A549 (cell line): ENCODE results near the gene ENAH. TPM values are rescaled to one million over a fixed set of nuclear protein-coding genes. Genes with fewer than 3 reads are reported as not detected.

Source experiments
- ATAC-seq, 2 experiments: fragments of 200-7000 bp in 1 of 2; fragments of >200 bp in 1 of 2; cut with Nextera tagmentation in 1 of 2; cut with Tn5 transposase in 1 of 2; 3 replicates each; pipeline versions ENCODE4 v1.8.0 to v1.9.1; 2018 to 2020; ENCODE audit warnings: mild to moderate bottlenecking in 1 of 2, moderate library complexity in 1 of 2
- CTCF ChIA-PET: fragments of 300-600 bp; sonication (Branson Sonifier 250); formaldehyde crosslinking; extraction: SDS; loops from one replicate; lab custom pipeline; 2021; ENCODE audit warnings: antibody characterized with exemption, inconsistent platforms; lab: Yijun Ruan, JAX
- POLR2A ChIA-PET: fragments of 350-600 bp; formaldehyde crosslinking; extraction: SDS; loops from one replicate; lab custom pipeline; 2021; ENCODE audit warnings: antibody characterized with exemption, inconsistent platforms; lab: Yijun Ruan, JAX
- DNase-seq, 2 experiments: peaks; one replicate each; pipeline versions ENCODE4 v3.0.0 to v3.0.0-alpha.2; 2011 to 2016; ENCODE audit warnings: low read depth in 1 of 2, low spot score in 1 of 2
- FAIRE-seq: peaks from 2 replicates; lab custom pipeline; 2011; peaks lifted over from hg19 to GRCh38; lab: Jason Lieb, UNC
- H3K27ac ChIP-seq, 2 experiments: fragments of >200 bp; sonication (Bioruptor Twin); formaldehyde crosslinking; 3 replicates each; pipeline ENCODE4 v1.5.1; 2016 to 2017
- H3K4me1 ChIP-seq: fragments of >200 bp; sonication (Bioruptor Twin); formaldehyde crosslinking; 3 replicates; pipeline ENCODE4 v1.6.1; 2016
- H3K4me2 ChIP-seq: fragments of >200 bp; sonication (Bioruptor Twin); formaldehyde crosslinking; 3 replicates; pipeline ENCODE4 v1.6.1; 2016
- H3K4me3 ChIP-seq: fragments of >200 bp; sonication (Bioruptor Twin); formaldehyde crosslinking; 3 replicates; pipeline ENCODE4 v1.5.1; 2016
- H3K9me3 ChIP-seq: fragments of >200 bp; sonication (Bioruptor Twin); formaldehyde crosslinking; 3 replicates; pipeline ENCODE4 v1.6.1; 2016
- CBX8 ChIP-seq: fragments of 200-600 bp; sonication (generic); IDR thresholded peaks from 2 replicates; pipeline ENCODE4 v1.6.1; 2016
- CHD2 ChIP-seq: fragments of 150-350 bp; IDR thresholded peaks from 2 replicates; pipeline ENCODE4 v1.6.1; 2014; ENCODE audit warnings: low read length; ENCODE audit not compliant: partially characterized antibody
- CHD4 ChIP-seq: fragments of 200-600 bp; sonication (generic); IDR thresholded peaks from 2 replicates; pipeline ENCODE4 v1.6.1; 2016; ENCODE audit warnings: antibody characterized with exemption, mild to moderate bottlenecking, borderline replicate concordance
- EHMT2 ChIP-seq: fragments of 200-600 bp; sonication (generic); IDR thresholded peaks from 2 replicates; pipeline ENCODE4 v1.6.1; 2016; ENCODE audit warnings: antibody characterized with exemption, low read depth, mild to moderate bottlenecking, moderate library complexity
- GATA3 ChIP-seq: IDR thresholded peaks from 2 replicates; pipeline ENCODE4 v1.6.1; 2012; ENCODE audit warnings: borderline replicate concordance
- HMGXB4 ChIP-seq: fragments of 250-450 bp; sonication (Bioruptor Pico); IDR thresholded peaks from 2 replicates; pipeline ENCODE4 v1.5.0; 2021; ENCODE audit warnings: mild to moderate bottlenecking, moderate library complexity, borderline replicate concordance
- HOXB13 ChIP-seq: fragments of 250-450 bp; sonication (Bioruptor Pico); IDR thresholded peaks from 2 replicates; pipeline ENCODE4 v1.5.0; 2020; ENCODE audit warnings: low read depth, mild to moderate bottlenecking, moderate library complexity
- JUN ChIP-seq, 2 experiments: fragments of >200 bp; sonication (Bioruptor Twin); formaldehyde crosslinking; IDR thresholded peaks; 2 replicates in 1 of 2; 3 replicates in 1 of 2; pipeline ENCODE4 v1.6.1; 2016 to 2017
- JUNB ChIP-seq: fragments of >200 bp; sonication (Bioruptor Twin); formaldehyde crosslinking; IDR thresholded peaks from 2 replicates; pipeline ENCODE4 v1.6.1; 2016
- KDM5A ChIP-seq: fragments of 200-600 bp; sonication (generic); IDR thresholded peaks from 2 replicates; pipeline ENCODE4 v1.6.1; 2016; ENCODE audit warnings: antibody characterized with exemption, mild to moderate bottlenecking
- NPAS2 ChIP-seq: fragments of 250-450 bp; sonication (Bioruptor Pico); IDR thresholded peaks from 2 replicates; pipeline ENCODE4 v1.8.0; 2022; ENCODE audit warnings: mild to moderate bottlenecking, moderate library complexity, borderline replicate concordance
- PHF8 ChIP-seq: fragments of 200-600 bp; sonication (generic); IDR thresholded peaks from 2 replicates; pipeline ENCODE4 v1.6.1; 2016; ENCODE audit warnings: low read depth, mild to moderate bottlenecking, antibody characterized with exemption, moderate library complexity, borderline replicate concordance
- RAD21 ChIP-seq, 2 experiments: fragments of >200 bp in 1 of 2; sonication (Bioruptor Twin) in 1 of 2; formaldehyde crosslinking in 1 of 2; IDR thresholded peaks in 1 of 2; conservative IDR thresholded peaks in 1 of 2; 2 replicates in 1 of 2; 3 replicates in 1 of 2; pipeline ENCODE4 v1.6.1; 2012 to 2018; ENCODE audit warnings: inconsistent platforms in 1 of 2
- RARB ChIP-seq: fragments of 250-450 bp; sonication (Bioruptor Pico); IDR thresholded peaks from 2 replicates; pipeline ENCODE4 v1.8.0; 2021; ENCODE audit warnings: mild to moderate bottlenecking, moderate library complexity
- RCOR1 ChIP-seq: fragments of 150-350 bp; IDR thresholded peaks from 2 replicates; pipeline ENCODE4 v1.6.1; 2014; ENCODE audit warnings: antibody characterized with exemption, low read length, low read depth
- ZC3H11A ChIP-seq: fragments of 450-650 bp; IDR thresholded peaks from 2 replicates; pipeline ENCODE4 v1.6.1; 2014; ENCODE audit warnings: antibody characterized with exemption, mild to moderate bottlenecking
- ZNF302 ChIP-seq: fragments of 250-450 bp; sonication (Bioruptor Pico); IDR thresholded peaks from 2 replicates; pipeline ENCODE4 v1.9.0; 2021; ENCODE audit warnings: inconsistent platforms, mild to moderate bottlenecking, moderate library complexity
- WGBS: methylation state at CpG from one replicate; pipeline ENCODE4 v1.1.6; 2017; ENCODE audit errors: missing lambda C conversion rate; 5-methylcytosine and 5-hydroxymethylcytosine counted together
- polyA plus RNA-seq, 4 experiments: library from polyadenylated mRNA; depleted of rRNA in 3 of 4; stranded (reverse); fragments of >200 nt; fragmentation: RNase III in 1 of 4; extraction: RNeasy Plus Mini Kit Qiagen cat#74134 plus additional on column Dnase treatment in 1 of 4; gene quantifications; 2 replicates in 3 of 4; 3 replicates in 1 of 4; pipeline ENCODE4 v1.2.3, GENCODE V29; 2011 to 2017
- TF ChIP-seq, protein P1 (sequence below): fragments of 250-450 bp; sonication (Bioruptor Pico); IDR thresholded peaks from 2 replicates; pipeline ENCODE4 v1.5.0; 2020; ENCODE audit warnings: low read depth, mild to moderate bottlenecking, moderate library complexity
- TF ChIP-seq, protein P2 (sequence below): IDR thresholded peaks from 2 replicates; pipeline ENCODE4 v1.6.1; 2012; ENCODE audit warnings: low read depth, borderline replicate concordance

Gene ENAH
- polyA plus RNA-seq, 2 of the 4 experiments (the other 2 are of a cell fraction), result 142 to 155 TPM

DNA sequence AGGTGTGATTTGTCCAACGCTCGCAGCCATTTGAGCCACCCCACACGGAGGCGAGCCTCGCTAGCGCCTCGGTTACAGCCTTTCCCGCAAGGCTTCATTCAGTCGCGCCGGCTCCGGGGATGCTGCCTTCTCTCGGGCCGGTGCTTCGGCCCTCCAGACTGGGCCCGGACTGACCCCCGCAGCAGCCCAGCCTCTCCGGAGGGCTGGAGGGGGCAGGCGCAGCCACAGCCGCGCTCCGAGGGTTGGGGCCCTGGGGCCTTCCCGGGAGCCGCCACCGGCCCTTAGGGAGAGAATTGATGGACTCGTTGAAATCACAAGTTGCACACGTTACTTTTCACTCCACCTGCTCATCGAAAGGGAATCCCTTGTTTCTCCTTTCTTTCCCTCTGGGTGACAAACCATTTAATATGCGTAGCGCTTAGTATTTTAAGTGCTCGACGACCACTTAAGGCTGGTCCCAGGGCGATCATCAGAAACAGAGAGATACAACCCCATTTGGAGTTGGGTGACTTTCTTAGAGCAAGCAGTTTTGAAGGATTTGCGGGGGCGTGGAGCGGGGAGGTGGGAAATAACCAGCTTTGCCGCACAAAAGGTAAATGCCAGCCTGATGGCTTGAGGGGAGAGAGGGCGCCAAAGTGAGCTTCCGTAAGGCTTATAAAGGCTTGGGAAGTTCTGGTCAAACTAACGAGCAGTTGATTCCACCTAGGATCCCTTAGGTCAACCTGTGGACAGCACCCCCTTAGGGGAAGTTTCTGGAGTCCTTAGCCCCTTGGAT is 24.6 kb upstream of the ENAH start:
- ATAC-seq (no peak), FAIRE-seq (no peak), DNase-seq (no peak)
- ChIA-PET CTCF (interaction anchor here (1.3 kb wide), 1 partner anchor 15 kb away, joined by 5 read pairs; no protein-coding TSS in a partner anchor), POLR2A (interaction anchor here (0.6 kb wide), 1 partner anchor 68 kb away, joined by 4 read pairs; no protein-coding TSS in a partner anchor)
- H3K9me3 ChIP-seq, result no peaks in the 10 kb centered on the region
- WGBS, result 91% methylated on average over 39 of the region's 40 CpGs
- H3K4me1 ChIP-seq, result no peaks in the 10 kb centered on the region
- no peak overlapping the region for H3K4me2 ChIP-seq
- H3K27ac ChIP-seq, result no peak overlapping the region
- H3K4me3 ChIP-seq, result no peak overlapping the region
- TF ChIP-seq JUNB (no peak), KDM5A (no peak), CBX8 (no peak), ZC3H11A (no peak), EHMT2 (no peak)

GRCh38 chr1:225674381-225674780 is 21.5 kb upstream of the ENAH start:
- no peak overlapping the region for H3K4me3 ChIP-seq
- ATAC-seq, result no peak
- 53% methylated on average over 2 of the region's 2 CpGs for WGBS
- FAIRE-seq, result no peak
- TF ChIP-seq CHD4 (no peak), RAD21 (conservative IDR thresholded peaks at IDR 0.05 in 1 of 2, IDR thresholded peaks at IDR 0.05 in 1 of 2) (no peak), HOXB13 (no peak), GATA3 (no peak), CHD2 (no peak), HMGXB4 (CRISPR knock-in tag) (no peak), EHMT2 (no peak), CBX8 (no peak), RCOR1 (no peak), RARB (CRISPR knock-in tag) (no peak), ZNF302 (CRISPR knock-in tag) (no peak), PHF8 (no peak), NPAS2 (no peak), JUN (IDR thresholded peaks at IDR 0.05) (no peak)
- TF ChIP-seq, protein P1, sequence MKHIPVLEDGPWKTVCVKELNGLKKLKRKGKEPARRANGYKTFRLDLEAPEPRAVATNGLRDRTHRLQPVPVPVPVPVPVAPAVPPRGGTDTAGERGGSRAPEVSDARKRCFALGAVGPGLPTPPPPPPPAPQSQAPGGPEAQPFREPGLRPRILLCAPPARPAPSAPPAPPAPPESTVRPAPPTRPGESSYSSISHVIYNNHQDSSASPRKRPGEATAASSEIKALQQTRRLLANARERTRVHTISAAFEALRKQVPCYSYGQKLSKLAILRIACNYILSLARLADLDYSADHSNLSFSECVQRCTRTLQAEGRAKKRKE, result no peak
- TF ChIP-seq, protein P2, sequence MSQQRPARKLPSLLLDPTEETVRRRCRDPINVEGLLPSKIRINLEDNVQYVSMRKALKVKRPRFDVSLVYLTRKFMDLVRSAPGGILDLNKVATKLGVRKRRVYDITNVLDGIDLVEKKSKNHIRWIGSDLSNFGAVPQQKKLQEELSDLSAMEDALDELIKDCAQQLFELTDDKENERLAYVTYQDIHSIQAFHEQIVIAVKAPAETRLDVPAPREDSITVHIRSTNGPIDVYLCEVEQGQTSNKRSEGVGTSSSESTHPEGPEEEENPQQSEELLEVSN, result no peak
- CTCF ChIA-PET, result interaction anchor here (0.7 to 2.0 kb wide), 6 partner anchors 10 to 98 kb away, joined by 3 to 7 read pairs (median 3); no protein-coding TSS in a partner anchor
- no peaks in the 10 kb centered on the region for H3K9me3 ChIP-seq
- H3K4me2 ChIP-seq, result no peak overlapping the region
- POLR2A ChIA-PET, result no interaction called here
- DNase-seq, result no peak
- H3K4me1 ChIP-seq, result 0 out of 3 replicates have a peak, but pooled peaks cover 3% of the 10 kb centered on the region
- no peak overlapping the region for H3K27ac ChIP-seq
